ENCODE results near the gene PASK.

DNA sequence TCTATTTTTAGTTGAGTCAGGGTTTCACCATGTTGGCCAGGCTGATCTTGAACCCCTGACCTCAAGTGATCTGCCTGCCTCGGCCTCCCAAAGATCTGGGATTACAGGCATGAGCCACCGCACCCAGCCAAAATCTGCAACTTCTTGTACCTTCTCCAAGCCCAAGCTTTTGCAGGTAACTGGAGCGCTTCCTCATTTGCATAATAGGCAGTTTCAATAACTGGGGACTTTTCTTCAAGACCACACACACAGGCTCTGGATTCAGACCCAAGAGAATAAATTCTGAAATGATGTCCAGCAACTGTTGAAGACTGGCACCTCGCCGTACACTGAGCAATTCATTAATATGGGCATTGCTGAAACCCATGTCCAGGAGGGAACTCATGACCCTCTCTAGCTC is 50.0 kb downstream of the PASK start:
- no peak for TF ChIP-seq EZH2 (IDR thresholded peaks at IDR 0.05; ENCODE audit: insufficient read depth, poor library complexity, severe bottlenecking)
- no peak for TF ChIP-seq EZH2phosphoT487 (IDR thresholded peaks at IDR 0.05; ENCODE audit: insufficient read depth, low read depth)
